Heart left ventricle (tissue), 16 donors: Measurements from ENCODE around the gene ETV5. TPM values are rescaled to one million over a fixed set of nuclear protein-coding genes. Genes with fewer than 3 reads are reported as not detected.

Source experiments
- ATAC-seq, 4 donors: fragments of 200-7000 bp; cut with Tn5 transposase; one replicate each; pipeline ENCODE4 v1.9.1; 2020 to 2022; ENCODE audit warnings: moderate library complexity in 4 of 4, mild to moderate bottlenecking in 3 of 4, moderate number of reproducible peaks in 1 of 4
- DNase-seq, 5 donors: peaks; one replicate each; pipeline ENCODE4 v3.0.0-alpha.2; 2020
- H3K27ac ChIP-seq, 12 donors: fragments of 200-600 bp; sonication (generic) in 4 of 12; one replicate each; pipeline versions ENCODE4 v1.5.0 to v1.8.0; 2016 to 2022; ENCODE audit warnings: mild to moderate bottlenecking in 2 of 12
- H3K27me3 ChIP-seq, 9 donors: fragments of 200-600 bp; sonication (generic) in 2 of 9; one replicate each; pipeline versions ENCODE4 v1.5.1 to v1.8.0; 2016 to 2022; ENCODE audit warnings: mild to moderate bottlenecking in 3 of 9
- H3K36me3 ChIP-seq, 9 donors: fragments of 200-600 bp; sonication (generic) in 2 of 9; one replicate each; pipeline versions ENCODE4 v1.5.0 to v1.8.0; 2018 to 2022; ENCODE audit warnings: mild to moderate bottlenecking in 2 of 9
- H3K4me1 ChIP-seq, 12 donors: fragments of 200-600 bp; sonication (generic) in 4 of 12; one replicate each; pipeline versions ENCODE4 v1.5.0 to v1.8.0; 2016 to 2022; ENCODE audit warnings: mild to moderate bottlenecking in 3 of 12
- H3K4me3 ChIP-seq, 12 donors: fragments of 200-600 bp; sonication (generic) in 4 of 12; one replicate each; pipeline versions ENCODE4 v1.5.0 to v1.8.0; 2017 to 2022; ENCODE audit warnings: mild to moderate bottlenecking in 9 of 12, moderate library complexity in 4 of 12
- H3K9me3 ChIP-seq, 12 donors: fragments of 200-600 bp; sonication (generic) in 4 of 12; one replicate each; pipeline versions ENCODE4 v1.5.0 to v1.8.0; 2016 to 2022; ENCODE audit warnings: mild to moderate bottlenecking in 1 of 12
- CTCF ChIP-seq, 12 donors: fragments of 200-600 bp; sonication (generic) in 4 of 12; IDR thresholded peaks; one replicate each; pipeline versions ENCODE4 v1.5.0 to v1.8.0; 2018 to 2022; ENCODE audit warnings: antibody characterized with exemption in 12 of 12, mild to moderate bottlenecking in 5 of 12
- POLR2A ChIP-seq, 2 donors: fragments of 450-650 bp; IDR thresholded peaks; one replicate each; pipeline ENCODE4 v1.6.1; 2017; ENCODE audit warnings: antibody characterized with exemption in 2 of 2, mild to moderate bottlenecking in 2 of 2, moderate library complexity in 2 of 2
- WGBS, 4 donors: extraction: QIAGEN DNeasy Blood & Tissue Kit in 2 of 4; methylation state at CpG; one replicate each; pipeline versions ENCODE4 v1.1.5 to v1.1.7; 2013 to 2018; 5-methylcytosine and 5-hydroxymethylcytosine counted together
- intact Hi-C, 10 donors: fragments of 100-400 bp; cut with DNase I; formaldehyde crosslinking; loops; one replicate each; pipeline versions ENCODE4 v1.11.1 to v1.14.2; 2022
- polyA plus RNA-seq, 2 donors: library from polyadenylated mRNA; stranded (reverse); fragments of 200-250 nt; gene quantifications; one replicate each; pipeline ENCODE4 v1.2.3, GENCODE V29; 2013
- total RNA-seq, 9 donors: library from RNA; depleted of rRNA in 2 of 9; stranded (reverse); fragments of >200 nt in 2 of 9; fragmentation: NEBNext Ultra II Directional in 3 of 9; extraction: Animal tissue kit (Norgen Biotek cat#: 25700) in 3 of 9; gene quantifications; one replicate each; pipeline versions ENCODE4 v1.1.0 to v1.2.4, GENCODE V29; 2016 to 2023
- donor health status: ischemic (EF 13 %, LVEDD 7.1; RV severe dilation, severe dysfunction).
- donor health status: healthy with polysubstance abuse.
- donor health status: DM: no; HTN: yes; CAD: no.
- donor health status: DM: no; HTN: no; CAD: no.
- donor health status: ischemic (EF 25% LVEDD 6.9; RV normal size, moderate dysfunction).
- donor health status: ischemic (EF 25% LVEDD 5.7; RV mildly dilated, moderate dysfunction).
- donor health status: healthy.
- donor health status: DM: yes; HTN: yes; CAD: no.
- donor health status: ischemic (EF 35%, LVEDD 5.7; RV mildly dilated, moderate dysfunction).
- donor health status: nonischemic (EF 11% LVEDD 7.7; RV severe dilation, severe dysfunction).
- donor health status: DM: yes; HTN: yes; CAD: no.
- donor health status: PGD.
- donor health status: ischemic (EF 29% LVEDD 5.4; RV normal size, mild dysfunction).
- donor health status: nonischemic (EF 23%, LVEDD 6.1; RV moderate dilation, normal function).

The ETV5 gene
- total and polyA plus RNA-seq, 11 donors: 0.65 to 29.9 (median 6.9) TPM

DNA sequence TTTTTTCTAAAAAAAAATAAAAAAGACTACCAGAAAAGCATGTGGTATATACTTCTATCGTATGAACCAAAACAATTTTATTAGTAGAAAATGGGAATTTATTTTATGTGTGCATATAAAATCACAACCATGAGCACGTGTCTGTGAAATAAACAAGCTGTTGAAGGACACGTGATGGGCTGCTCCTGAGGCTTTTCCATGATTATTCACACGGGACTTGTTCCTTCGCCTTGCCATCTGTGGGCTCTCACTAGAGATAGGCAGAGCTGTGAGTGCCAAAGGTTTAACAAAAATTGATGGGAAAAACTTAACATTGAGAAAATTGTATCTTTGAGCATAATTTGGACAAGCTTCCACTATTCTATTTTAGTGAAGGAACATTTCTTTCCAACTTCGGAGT, 12.4 kb upstream of the ETV5 start:
- no peak overlapping the region for H3K27ac ChIP-seq
- 59 to 65% (median 63%) methylated on average over 6 of the region's 6 CpGs for WGBS, 4 donors
- DNase-seq (no peak), ATAC-seq (no peak)
- intact Hi-C loops: no loop called here
- no peak overlapping the region for H3K4me3 ChIP-seq
- no peak for TF ChIP-seq CTCF (IDR thresholded peaks at IDR 0.05)
- no peak for TF ChIP-seq POLR2A (IDR thresholded peaks at IDR 0.05)
- H3K4me1 ChIP-seq: peaks cover 0 to 8% (median 0%) of the 10 kb centered on the region in 12 donors
- H3K9me3 ChIP-seq: no peaks in the 10 kb centered on the region
- H3K36me3 ChIP-seq: no peaks in the 10 kb centered on the region
- H3K27me3 ChIP-seq: no peaks in the 10 kb centered on the region

DNA sequence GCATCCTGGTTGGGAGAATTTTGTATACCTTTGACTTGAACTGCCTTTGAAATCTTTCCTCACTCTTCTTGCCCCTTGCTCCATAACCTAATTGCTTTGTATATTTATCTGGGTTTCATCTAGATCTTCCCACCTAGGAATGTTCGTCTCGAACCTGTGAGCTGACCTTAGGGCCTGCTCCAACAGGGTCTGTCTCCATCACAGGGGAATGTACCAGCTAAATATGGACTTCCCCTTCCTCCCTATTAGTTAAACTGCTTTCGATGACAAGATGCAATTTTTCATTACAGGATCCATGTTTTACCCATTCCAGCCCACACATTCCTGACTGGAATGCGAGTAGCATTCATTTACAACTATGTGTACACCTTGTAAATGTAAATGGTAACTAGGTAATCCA, 10.6 kb upstream of the ETV5 start:
- no peak for ATAC-seq
- no peaks in the 10 kb centered on the region for H3K9me3 ChIP-seq
- no peaks in the 10 kb centered on the region for H3K36me3 ChIP-seq
- H3K27ac ChIP-seq: no peak overlapping the region
- H3K4me3 ChIP-seq: no peak overlapping the region
- H3K4me1 ChIP-seq: peaks cover 0 to 8% (median 0%) of the 10 kb centered on the region in 12 donors
- DNase-seq: no peak
- H3K27me3 ChIP-seq: no peaks in the 10 kb centered on the region
- TF ChIP-seq CTCF (IDR thresholded peaks at IDR 0.05): no peak
- TF ChIP-seq POLR2A (IDR thresholded peaks at IDR 0.05): no peak
- intact Hi-C loops: loop anchor here in 1 of 10 donors (10.0 kb wide), 1 partner anchor 445 kb away; the partner anchor contains the start of gene TBCCD1
- 72 to 82% (median 80%) methylated on average over 4 of the region's 4 CpGs for WGBS, 4 donors

GRCh38 chr3:186118692-186119091, 9.8 kb upstream of the ETV5 start:
- TF ChIP-seq CTCF (IDR thresholded peaks at IDR 0.05): no peak
- no peak for TF ChIP-seq POLR2A (IDR thresholded peaks at IDR 0.05)
- intact Hi-C loops: loop anchor here in 1 of 10 donors (10.0 kb wide), 1 partner anchor 446 kb away; the partner anchor contains the start of gene TBCCD1
- Histone ChIP-seq H3K36me3 (no peaks in the 10 kb centered on the region), H3K27me3 (peaks cover 0 to 3% (median 0%) of the 10 kb centered on the region in 9 donors), H3K27ac (no peak overlapping the region), H3K9me3 (no peaks in the 10 kb centered on the region), H3K4me3 (no peak overlapping the region), H3K4me1 (peaks cover 0 to 8% (median 0%) of the 10 kb centered on the region in 12 donors)
- DNase-seq (no peak), ATAC-seq (no peak)
- 91 to 98% (median 95%) methylated on average over 5 of the region's 5 CpGs for WGBS, 4 donors

GRCh38 chr3:186117521-186118134, 8.7 kb upstream of the ETV5 start:
- H3K4me3 ChIP-seq: no peak overlapping the region
- TF ChIP-seq CTCF (IDR thresholded peaks at IDR 0.05) (no peak), POLR2A (IDR thresholded peaks at IDR 0.05) (no peak)
- H3K36me3 ChIP-seq: no peaks in the 10 kb centered on the region
- H3K4me1 ChIP-seq: peaks cover 0 to 8% (median 0%) of the 10 kb centered on the region in 12 donors
- H3K27me3 ChIP-seq: peaks cover 0 to 3% (median 0%) of the 10 kb centered on the region in 9 donors
- ATAC-seq: no peak
- no peak overlapping the region for H3K27ac ChIP-seq
- WGBS, 4 donors: 81 to 98% (median 92%) methylated on average over 3 of the region's 3 CpGs
- no peaks in the 10 kb centered on the region for H3K9me3 ChIP-seq
- intact Hi-C loops: loop anchor here in 1 of 10 donors (10.0 kb wide), 1 partner anchor 447 kb away; the partner anchor contains the start of gene TBCCD1
- no peak for DNase-seq
